HepG2 (cell line): ENCODE data around the gene MFN2. TPM values are rescaled to one million over a fixed set of nuclear protein-coding genes. Genes with fewer than 3 reads are reported as not detected.

Experiments used
- BATF2 ChIP-seq: sonication (generic); formaldehyde crosslinking; IDR thresholded peaks from 2 replicates; pipeline ENCODE4 v1.8.0; 2022; ENCODE audit warnings: mild to moderate bottlenecking, missing genetic modification reagents, moderate library complexity
- BCL6 ChIP-seq: IDR thresholded peaks from 2 replicates; pipeline ENCODE4 v1.6.1; 2016; ENCODE audit warnings: missing genetic modification reagents, missing compliant biosample characterization
- CENPT ChIP-seq: sonication (generic); formaldehyde crosslinking; IDR thresholded peaks from 2 replicates; pipeline ENCODE4 v1.8.0; 2022; ENCODE audit warnings: low read depth, mild to moderate bottlenecking, moderate library complexity, missing genetic modification reagents
- FOSL1 ChIP-seq: sonication (generic); formaldehyde crosslinking; IDR thresholded peaks from 2 replicates; pipeline ENCODE4 v1.9.0; 2021; ENCODE audit warnings: missing genetic modification reagents, borderline replicate concordance
- HMGA1 ChIP-seq: sonication (generic); formaldehyde crosslinking; conservative IDR thresholded peaks from 2 replicates; pipeline ENCODE4 v1.4.0; 2020; ENCODE audit warnings: missing genetic modification reagents
- HNF1A ChIP-seq, 2 experiments: sonication (generic) in 1 of 2; formaldehyde crosslinking in 1 of 2; IDR thresholded peaks; 2 replicates each; pipeline versions ENCODE4 v1.4.0 to v1.6.1; 2016 to 2020; ENCODE audit warnings: borderline replicate concordance in 1 of 2, low read depth in 1 of 2, mild to moderate bottlenecking in 1 of 2, missing genetic modification reagents in 1 of 2
- KLF16 ChIP-seq, 2 experiments: sonication (generic) in 1 of 2; formaldehyde crosslinking in 1 of 2; IDR thresholded peaks; 2 replicates each; pipeline versions ENCODE4 v1.6.1 to v1.8.0; 2016 to 2023; ENCODE audit warnings: missing genetic modification reagents in 2 of 2, missing compliant biosample characterization in 1 of 2
- U2AF2 ChIP-seq: fragments of 200-400 bp; formaldehyde crosslinking; IDR thresholded peaks from 2 replicates; pipeline ENCODE4 v1.6.1; 2017; ENCODE audit warnings: low read depth, mild to moderate bottlenecking, low read length
- ZHX2 ChIP-seq, 2 experiments: sonication (generic) in 1 of 2; formaldehyde crosslinking in 1 of 2; IDR thresholded peaks; 2 replicates each; pipeline versions ENCODE4 v1.6.1 to v1.9.0; 2014 to 2022; ENCODE audit warnings: antibody characterized with exemption in 1 of 2, borderline replicate concordance in 1 of 2, inconsistent platforms in 1 of 2, low read depth in 1 of 2, missing genetic modification reagents in 1 of 2
- ZNF3 ChIP-seq: IDR thresholded peaks from 2 replicates; pipeline ENCODE4 v1.7.0; 2017; ENCODE audit warnings: inconsistent platforms
- ZNF543 ChIP-seq: sonication (generic); formaldehyde crosslinking; IDR thresholded peaks from 2 replicates; pipeline ENCODE4 v1.4.0; 2020; ENCODE audit warnings: mild to moderate bottlenecking, missing genetic modification reagents
- polyA plus RNA-seq, 8 experiments: library from polyadenylated mRNA; depleted of rRNA in 3 of 8; stranded (reverse) in 7 of 8; unstranded in 1 of 8; fragments of >200 nt; fragmentation: Illumina TruSeq in 4 of 8; extraction: Trizol in 4 of 8; gene quantifications; 2 replicates each; pipeline versions ENCODE4 v1.2.1 to v1.2.3, GENCODE V29; 2011 to 2016; ENCODE audit warnings: low read depth in 4 of 8, missing spikeins in 1 of 8, mixed read lengths in 1 of 8; ENCODE audit not compliant: insufficient read depth in 1 of 8
- total RNA-seq, 5 experiments: library from RNA; depleted of rRNA; stranded (reverse); fragments of >200 nt; fragmentation: Illumina TruSeq; extraction: Trizol; gene quantifications; 2 replicates each; pipeline ENCODE4 v1.2.3, GENCODE V29; 2016; ENCODE audit warnings: low read depth in 1 of 5
- TF ChIP-seq, protein P1 (sequence below): sonication (generic); formaldehyde crosslinking; IDR thresholded peaks from 2 replicates; pipeline ENCODE4 v1.8.1; 2023; ENCODE audit warnings: mild to moderate bottlenecking, missing genetic modification reagents
- TF ChIP-seq, protein P2 (sequence below): IDR thresholded peaks from 2 replicates; pipeline ENCODE4 v1.6.1; 2012; ENCODE audit warnings: inconsistent platforms

The MFN2 gene
- total and polyA plus RNA-seq, 2 of the 13 experiments (the other 11 are each of a cell fraction or from before 2014, with no cell fraction given), result 38.7 to 60.9 TPM

DNA sequence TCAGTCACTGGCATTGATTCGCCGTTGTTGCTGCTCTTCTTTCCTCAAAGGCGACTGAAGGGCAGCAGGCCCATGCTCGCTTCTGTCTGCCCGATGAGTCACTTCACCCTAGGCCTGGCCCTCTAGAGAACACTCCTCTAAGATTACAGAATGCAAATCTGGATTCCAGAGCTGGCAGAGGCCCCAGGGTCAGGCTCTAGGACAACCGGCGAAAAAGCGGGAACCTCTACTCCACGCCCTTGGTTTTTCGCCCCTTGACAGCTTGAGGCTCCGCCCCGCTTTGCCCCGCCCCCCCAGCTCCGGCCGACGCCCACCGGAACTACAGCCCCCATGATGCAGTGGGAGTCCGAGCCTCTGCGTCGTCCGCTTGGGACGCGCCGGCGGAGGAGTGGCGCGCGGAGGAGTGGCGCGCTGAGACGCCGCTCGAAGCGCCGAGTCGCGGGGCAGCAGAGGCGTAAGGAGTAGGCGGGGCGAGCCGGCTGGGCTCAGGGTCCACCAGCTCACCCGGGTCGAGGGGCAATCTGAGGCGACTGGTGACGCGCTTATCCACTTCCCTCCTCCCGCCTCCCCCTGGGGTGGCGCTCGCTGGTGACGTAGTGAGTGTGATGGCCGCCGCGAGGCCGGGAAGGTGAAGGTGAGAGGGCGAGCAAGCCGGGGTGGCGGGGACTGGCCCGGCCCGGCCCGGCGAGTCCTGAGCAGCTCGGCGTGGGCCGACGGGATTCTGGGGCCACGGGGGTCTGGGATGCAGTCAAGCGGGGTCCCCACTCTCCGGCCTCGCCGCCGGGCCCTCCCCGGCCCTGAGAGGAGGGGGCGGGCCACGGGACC is at the start of gene MFN2 (continued):
- peak; percentile 70; the same call in 1 of the 2 replicates for TF ChIP-seq FOSL1 (CRISPR knock-in tag)
- no peak for TF ChIP-seq U2AF2
- peak; percentile 95 for TF ChIP-seq ZHX2 (IDR thresholded peaks at IDR 0.05; ENCODE audit: low read depth)
- no peak for TF ChIP-seq ZHX2 (CRISPR knock-in tag; IDR thresholded peaks at IDR 0.05; ENCODE audit: borderline replicate concordance)
- 0 out of 2 replicates have a peak, but pooled peaks have one; percentile 40 for TF ChIP-seq CENPT (CRISPR knock-in tag)
- TF ChIP-seq, protein P1, sequence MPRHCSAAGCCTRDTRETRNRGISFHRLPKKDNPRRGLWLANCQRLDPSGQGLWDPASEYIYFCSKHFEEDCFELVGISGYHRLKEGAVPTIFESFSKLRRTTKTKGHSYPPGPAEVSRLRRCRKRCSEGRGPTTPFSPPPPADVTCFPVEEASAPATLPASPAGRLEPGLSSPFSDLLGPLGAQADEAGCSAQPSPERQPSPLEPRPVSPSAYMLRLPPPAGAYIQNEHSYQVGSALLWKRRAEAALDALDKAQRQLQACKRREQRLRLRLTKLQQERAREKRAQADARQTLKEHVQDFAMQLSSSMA (CRISPR knock-in tag), result no peak
- TF ChIP-seq HNF1A (IDR thresholded peaks at IDR 0.05; ENCODE audit: low read depth), result no peak
- peak; percentile 75; the same call in 1 of the 2 replicates for TF ChIP-seq HNF1A (CRISPR knock-in tag; IDR thresholded peaks at IDR 0.05; ENCODE audit: borderline replicate concordance)
- no peak for TF ChIP-seq ZNF3 (CRISPR knock-in tag)
- TF ChIP-seq BATF2, result 0 out of 2 replicates have a peak, but pooled peaks have one; percentile 61
- TF ChIP-seq BCL6 (CRISPR knock-in tag), result 0 out of 2 replicates have a peak, but pooled peaks have one; percentile 23
- TF ChIP-seq, protein P2, sequence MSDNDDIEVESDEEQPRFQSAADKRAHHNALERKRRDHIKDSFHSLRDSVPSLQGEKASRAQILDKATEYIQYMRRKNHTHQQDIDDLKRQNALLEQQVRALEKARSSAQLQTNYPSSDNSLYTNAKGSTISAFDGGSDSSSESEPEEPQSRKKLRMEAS, result peak; percentile 63; the same call in 1 of the 2 replicates
- TF ChIP-seq HMGA1 (CRISPR knock-in tag), result no peak
- TF ChIP-seq KLF16 (CRISPR knock-in tag; IDR thresholded peaks at IDR 0.05), result peak in 1 of 2 experiments; percentile 65; a peak in 1 of 4 replicates
- no peak for TF ChIP-seq ZNF543 (CRISPR knock-in tag)
